Neutrophil (primary cell): ENCODE data around the gene APC.
"Not testable (repeated sequence)": the region's sequence is repeated elsewhere in the genome, so short reads cannot be mapped to it uniquely, and the experiment has no call there.

Experiments used
- H3K27ac ChIP-seq: fragments of 200-600 bp; sonication (generic); 2 replicates; pipeline ENCODE4 v1.5.1; 2016; ENCODE audit warnings: mild to moderate bottlenecking, moderate library complexity
- H3K27me3 ChIP-seq: fragments of 200-600 bp; sonication (generic); 2 replicates; pipeline ENCODE4 v1.6.0; 2016; ENCODE audit warnings: mild to moderate bottlenecking
- H3K36me3 ChIP-seq: fragments of 200-600 bp; sonication (generic); 2 replicates; pipeline ENCODE4 v1.5.1; 2017
- H3K4me1 ChIP-seq, 2 experiments: fragments of 200-600 bp in 1 of 2; sonication (generic) in 1 of 2; 1 replicate in 1 of 2; 2 replicates in 1 of 2; pipeline versions ENCODE4 v1.5.1 to v1.6.1; 2013 to 2016; ENCODE audit warnings: low read depth in 1 of 2, low read length in 1 of 2, mild to moderate bottlenecking in 1 of 2, moderate library complexity in 1 of 2; ENCODE audit not compliant: control insufficient read depth in 1 of 2, insufficient read depth in 1 of 2
- H3K4me3 ChIP-seq, 2 experiments: fragments of 200-600 bp in 1 of 2; sonication (generic) in 1 of 2; 1 replicate in 1 of 2; 2 replicates in 1 of 2; pipeline ENCODE4 v1.5.1; 2013 to 2016; ENCODE audit warnings: low read depth in 1 of 2, low read length in 1 of 2, mild to moderate bottlenecking in 1 of 2, moderate library complexity in 1 of 2
- H3K9me3 ChIP-seq: fragments of 200-600 bp; sonication (generic); 2 replicates; pipeline ENCODE4 v1.5.1; 2016
- TF ChIP-seq, protein P1 (sequence below): fragments of 200-600 bp; sonication (generic); IDR thresholded peaks from 2 replicates; pipeline ENCODE4 v1.5.1; 2016; ENCODE audit warnings: antibody characterized with exemption

The APC gene

DNA sequence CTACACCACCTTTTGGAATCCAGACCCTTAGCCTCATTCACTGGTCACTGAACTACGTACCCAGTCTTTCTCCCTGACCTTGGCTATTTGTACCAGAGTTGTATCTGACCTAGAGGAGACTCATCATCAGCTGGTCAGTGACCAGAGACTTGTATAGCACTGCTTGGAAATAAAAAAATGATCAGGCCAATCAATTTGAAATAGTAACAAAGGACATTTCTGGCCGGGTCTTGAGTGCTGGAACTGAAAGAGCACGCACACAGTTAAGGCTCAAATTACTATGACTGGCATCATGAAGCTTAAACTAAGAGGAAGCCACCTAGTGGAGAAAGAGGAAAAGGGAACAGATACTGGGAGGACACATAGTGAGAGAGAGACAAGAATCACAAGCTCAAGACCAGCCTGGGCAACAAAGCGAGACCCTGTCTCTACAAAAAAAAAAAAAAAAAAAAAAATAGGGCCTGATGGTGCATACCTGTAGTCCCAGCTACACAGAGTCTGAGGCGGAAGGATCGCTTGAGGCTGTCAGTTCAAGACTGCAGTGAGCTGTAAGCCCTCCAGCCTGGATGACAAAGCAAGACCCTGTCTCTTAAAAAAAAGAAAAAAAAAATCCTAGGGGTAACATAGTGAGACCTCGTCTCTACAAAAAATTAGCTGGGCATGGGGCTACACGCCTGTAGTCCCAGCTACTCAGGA lies 110.6 kb downstream of the APC start:
- no peak overlapping the region for H3K27ac ChIP-seq
- no peak overlapping the region for H3K4me3 ChIP-seq
- peaks cover 5% of the 10 kb centered on the region for H3K27me3 ChIP-seq
- H3K9me3 ChIP-seq: no peaks in the 10 kb centered on the region
- H3K4me1 ChIP-seq: no peaks in the 10 kb centered on the region
- no peaks in the 10 kb centered on the region for H3K36me3 ChIP-seq
- TF ChIP-seq, protein P1, sequence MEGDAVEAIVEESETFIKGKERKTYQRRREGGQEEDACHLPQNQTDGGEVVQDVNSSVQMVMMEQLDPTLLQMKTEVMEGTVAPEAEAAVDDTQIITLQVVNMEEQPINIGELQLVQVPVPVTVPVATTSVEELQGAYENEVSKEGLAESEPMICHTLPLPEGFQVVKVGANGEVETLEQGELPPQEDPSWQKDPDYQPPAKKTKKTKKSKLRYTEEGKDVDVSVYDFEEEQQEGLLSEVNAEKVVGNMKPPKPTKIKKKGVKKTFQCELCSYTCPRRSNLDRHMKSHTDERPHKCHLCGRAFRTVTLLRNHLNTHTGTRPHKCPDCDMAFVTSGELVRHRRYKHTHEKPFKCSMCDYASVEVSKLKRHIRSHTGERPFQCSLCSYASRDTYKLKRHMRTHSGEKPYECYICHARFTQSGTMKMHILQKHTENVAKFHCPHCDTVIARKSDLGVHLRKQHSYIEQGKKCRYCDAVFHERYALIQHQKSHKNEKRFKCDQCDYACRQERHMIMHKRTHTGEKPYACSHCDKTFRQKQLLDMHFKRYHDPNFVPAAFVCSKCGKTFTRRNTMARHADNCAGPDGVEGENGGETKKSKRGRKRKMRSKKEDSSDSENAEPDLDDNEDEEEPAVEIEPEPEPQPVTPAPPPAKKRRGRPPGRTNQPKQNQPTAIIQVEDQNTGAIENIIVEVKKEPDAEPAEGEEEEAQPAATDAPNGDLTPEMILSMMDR: peak; percentile 15

DNA sequence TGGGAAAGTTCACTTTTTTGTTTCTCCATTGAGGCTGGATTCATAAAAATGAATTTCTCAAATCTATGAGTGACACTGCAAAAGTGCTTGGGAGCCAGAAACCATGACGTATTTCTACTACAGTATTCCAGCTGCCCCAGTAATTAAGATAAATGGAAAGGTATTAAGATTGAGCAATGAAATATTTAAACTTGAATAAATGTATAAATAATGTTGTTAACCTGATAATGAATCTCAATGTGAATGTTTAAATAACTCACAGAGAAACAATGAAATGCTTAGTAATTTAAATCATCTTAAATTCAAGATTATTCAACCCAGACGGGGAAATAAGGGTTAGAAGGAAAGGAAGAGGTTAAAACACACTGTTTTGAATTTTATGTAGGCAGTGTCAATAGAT lies 112.2 kb downstream of the APC start:
- no peak overlapping the region for H3K4me3 ChIP-seq
- no peaks in the 10 kb centered on the region for H3K4me1 ChIP-seq
- no peak overlapping the region for H3K27ac ChIP-seq
- TF ChIP-seq, protein P1: no peak
- no peaks in the 10 kb centered on the region for H3K9me3 ChIP-seq
- peaks cover 18% of the 10 kb centered on the region for H3K27me3 ChIP-seq
- no peaks in the 10 kb centered on the region for H3K36me3 ChIP-seq

DNA sequence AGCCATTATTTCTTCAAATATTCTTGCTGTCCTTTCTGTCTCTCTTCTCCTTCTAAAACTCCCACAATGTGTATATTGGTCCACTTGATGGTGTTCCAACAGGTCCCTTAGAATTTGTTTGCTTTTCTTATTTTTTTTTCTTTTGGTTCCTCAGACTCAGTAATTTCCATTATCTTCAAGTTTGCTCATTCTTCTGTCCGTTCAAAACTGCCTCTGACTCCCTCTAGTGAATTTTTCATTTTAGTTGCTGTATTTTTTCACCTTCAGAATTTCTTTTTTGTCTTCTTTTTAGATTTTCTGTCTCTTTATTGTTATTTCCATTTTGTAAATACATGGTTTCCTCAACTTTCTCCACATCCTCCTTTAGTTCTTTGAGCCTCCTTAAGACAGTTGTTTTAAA lies 117.0 kb downstream of the APC start:
- Histone ChIP-seq H3K4me3 (no peak overlapping the region), H3K9me3 (no peaks in the 10 kb centered on the region), H3K4me1 (no peaks in the 10 kb centered on the region), H3K27ac (no peak overlapping the region), H3K27me3 (peaks cover 54% of the 10 kb centered on the region), H3K36me3 (no peaks in the 10 kb centered on the region)
- TF ChIP-seq, protein P1: no peak

DNA sequence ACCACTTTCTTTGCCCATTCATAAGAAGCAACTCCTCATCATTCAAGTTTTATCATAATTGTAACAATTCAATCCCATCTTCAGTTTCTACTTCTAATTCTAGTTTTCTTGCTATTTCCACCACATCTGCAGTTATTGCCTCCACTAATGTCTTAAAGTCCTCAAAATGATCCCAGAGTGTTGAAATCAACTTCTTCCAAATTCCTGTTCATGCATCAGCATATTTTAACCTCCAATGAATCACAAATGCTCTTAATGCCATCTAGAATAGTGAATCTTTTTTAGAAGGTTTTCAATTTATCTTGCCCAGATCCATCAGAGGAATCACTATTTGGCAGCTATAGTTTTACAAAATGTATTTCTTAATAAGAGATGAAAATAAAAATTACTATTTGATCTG lies 120.2 kb downstream of the APC start:
- Histone ChIP-seq H3K36me3 (peaks cover 6% of the 10 kb centered on the region), H3K9me3 (no peaks in the 10 kb centered on the region), H3K27ac (no peak overlapping the region), H3K4me1 (peaks cover 18 to 19% of the 10 kb centered on the region in 2 experiments), H3K4me3 (no peak overlapping the region), H3K27me3 (peaks cover 52% of the 10 kb centered on the region)
- TF ChIP-seq, protein P1: no peak

DNA sequence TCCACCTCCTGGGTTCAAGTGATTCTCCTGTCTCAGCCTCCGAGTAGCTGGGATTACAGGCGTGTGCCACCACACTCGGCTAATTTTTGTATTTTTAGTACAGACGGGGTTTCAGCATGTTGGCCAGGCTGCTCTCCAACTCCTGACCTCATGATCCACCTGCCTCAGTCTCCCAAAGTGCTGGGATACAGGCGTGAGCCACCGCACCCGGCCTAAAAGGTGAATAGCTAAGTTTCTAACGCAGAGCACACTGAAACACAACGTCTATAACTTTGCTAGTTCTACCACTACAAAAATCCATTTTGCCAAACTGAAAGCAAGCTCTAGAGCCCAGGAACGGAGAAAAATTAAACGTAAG lies 122.9 kb downstream of the APC start:
- Histone ChIP-seq H3K27ac (peak overlapping the region; percentile 84), H3K4me1 (peaks cover 18 to 19% of the 10 kb centered on the region in 2 experiments), H3K36me3 (peaks cover 32% of the 10 kb centered on the region), H3K27me3 (peaks cover 32% of the 10 kb centered on the region), H3K4me3 (peak overlapping the region; percentile 73 to 93)
- not testable (repeated sequence) for H3K9me3 ChIP-seq

DNA sequence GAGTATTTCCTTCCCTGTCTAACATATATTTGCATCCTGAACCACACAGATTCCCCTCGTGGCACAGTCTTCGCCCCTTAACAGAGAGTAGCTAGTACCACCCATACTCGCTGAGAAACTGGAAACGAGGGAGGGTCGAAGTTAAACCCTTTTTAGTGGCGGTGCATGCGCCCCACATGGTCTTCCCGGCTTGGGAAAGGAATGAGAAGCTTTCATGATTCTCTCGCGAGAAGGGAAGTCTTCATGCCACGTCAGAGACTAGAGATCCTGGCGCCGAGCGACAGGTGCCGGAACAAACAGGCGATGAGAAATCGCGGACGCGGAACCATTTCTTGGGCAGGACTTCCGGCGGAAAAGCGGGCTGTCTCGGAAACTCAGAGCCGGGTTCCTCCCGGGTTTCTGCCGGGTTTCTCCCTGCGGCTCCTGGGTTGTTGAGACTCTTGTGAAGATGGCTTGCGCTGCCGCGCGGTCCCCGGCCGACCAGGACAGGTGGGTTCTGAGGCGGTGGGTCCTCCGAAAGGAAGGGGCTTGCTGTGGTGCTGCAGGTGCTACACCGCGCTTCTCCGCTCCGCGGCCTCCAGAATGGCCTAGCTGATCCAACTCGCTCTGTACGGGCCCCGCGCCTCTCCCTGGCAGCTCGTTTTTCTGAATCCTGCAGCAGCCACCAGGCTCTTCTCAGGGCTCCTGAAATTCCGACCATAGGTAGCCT lies 123.4 kb downstream of the APC start, which contains the start of gene SRP19:
TSS of gene SRP19 (plus strand) at position 359 of the 709 bp plus-strand sequence. CDS start at position 449, 90 bp downstream.
- Histone ChIP-seq H3K9me3 (no peaks in the 10 kb centered on the region), H3K27ac (peak within 1 kb of the TSS; percentile 84), H3K4me1 (peaks cover 18 to 19% of the 10 kb centered on the region in 2 experiments), H3K27me3 (peaks cover 27% of the 10 kb centered on the region), H3K36me3 (peaks cover 36% of the 10 kb centered on the region), H3K4me3 (peak within 1 kb of the TSS; percentile 73 to 93)
- TF ChIP-seq, protein P1: peak; percentile 24
